IPS-15b (cell line): ENCODE results near the gene CAPNS2.

Experiments
- H3K27me3 ChIP-seq: one replicate; pipeline ENCODE4 v1.6.1; 2013; ENCODE audit warnings: low read length; ENCODE audit not compliant: control insufficient read depth, insufficient read depth
- H3K36me3 ChIP-seq: one replicate; pipeline ENCODE4 v1.6.1; 2013; ENCODE audit warnings: low read length; ENCODE audit not compliant: control insufficient read depth, insufficient read depth
- H3K4me1 ChIP-seq: one replicate; pipeline ENCODE4 v1.6.1; 2013; ENCODE audit warnings: mild to moderate bottlenecking, low read length; ENCODE audit not compliant: control insufficient read depth, insufficient read depth
- H3K4me3 ChIP-seq: one replicate; pipeline ENCODE4 v1.5.1; 2013; ENCODE audit warnings: low read depth, low read length
- H3K9ac ChIP-seq: one replicate; pipeline ENCODE4 v1.6.1; 2013; ENCODE audit warnings: low read depth, mild to moderate bottlenecking, low read length
- H3K9me3 ChIP-seq: one replicate; pipeline ENCODE4 v1.6.1; 2013; ENCODE audit warnings: mild to moderate bottlenecking, low read length; ENCODE audit not compliant: control insufficient read depth, insufficient read depth

Gene CAPNS2

DNA sequence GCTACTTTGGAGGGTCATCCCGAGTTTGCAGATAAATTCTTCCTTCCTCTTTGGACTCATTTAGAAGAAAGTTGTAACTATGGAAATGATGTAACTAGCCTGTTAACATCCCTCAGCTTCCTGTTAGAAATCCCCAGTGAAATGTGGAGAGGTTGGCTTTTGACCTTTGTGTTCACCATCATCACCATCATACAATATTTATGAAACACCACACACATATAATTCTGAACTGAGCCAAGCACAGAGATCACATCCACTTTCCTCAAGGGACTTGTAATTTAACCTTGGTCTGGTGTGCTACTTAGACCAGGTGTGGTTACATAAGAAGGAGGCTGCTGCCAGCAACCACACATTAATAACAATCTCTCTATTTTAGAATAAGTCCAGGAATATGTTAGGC, 2.5 kb downstream of the CAPNS2 start:
- H3K4me3 ChIP-seq: no peak overlapping the region
- no peaks in the 10 kb centered on the region for H3K9me3 ChIP-seq
- no peaks in the 10 kb centered on the region for H3K4me1 ChIP-seq
- H3K36me3 ChIP-seq: no peaks in the 10 kb centered on the region
- H3K9ac ChIP-seq: no peak overlapping the region
- H3K27me3 ChIP-seq: no peaks in the 10 kb centered on the region

- Histone ChIP-seq H3K9me3 (no peaks in the 10 kb centered on the region), H3K4me1 (no peaks in the 10 kb centered on the region), H3K4me3 (no peak overlapping the region), H3K27me3 (no peaks in the 10 kb centered on the region), H3K9ac (no peak overlapping the region), H3K36me3 (no peaks in the 10 kb centered on the region)
Observed at GRCh38 chr16:55570159-55570558, 3.7 kb downstream of the CAPNS2 start.

DNA sequence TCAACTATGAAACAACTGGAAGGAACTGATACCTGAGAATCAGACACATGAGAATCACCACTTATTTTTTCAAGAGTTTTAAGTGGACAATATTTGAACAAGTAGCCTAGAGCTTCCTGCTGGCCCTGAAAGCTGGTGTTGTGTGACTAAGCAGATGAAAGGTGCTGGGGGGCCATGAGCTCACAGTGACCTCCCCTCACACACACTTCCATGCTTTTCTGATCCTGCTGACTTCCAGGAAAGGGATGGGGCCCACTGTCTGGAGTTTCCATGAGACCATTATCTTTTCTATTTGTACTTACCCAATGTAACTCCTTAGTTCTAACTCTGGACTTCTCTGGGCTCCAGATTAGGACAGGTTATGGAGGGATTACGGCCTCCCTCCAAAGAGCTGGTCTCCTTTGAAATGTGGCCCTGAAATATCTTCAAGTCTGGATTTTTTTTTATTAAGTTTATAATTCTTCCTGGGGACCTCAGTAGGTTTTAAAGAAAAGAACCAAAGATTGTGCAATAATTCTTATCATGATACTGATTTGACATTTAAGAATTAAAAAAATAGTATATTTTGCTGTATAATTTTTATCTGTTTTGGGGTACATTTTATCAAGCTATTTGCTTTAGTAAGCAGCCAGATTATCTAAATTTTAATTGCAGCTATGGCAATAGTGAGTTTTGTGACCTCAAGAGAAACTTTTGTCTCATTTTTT, 4.9 kb downstream of the CAPNS2 start:
- no peak overlapping the region for H3K9ac ChIP-seq
- H3K36me3 ChIP-seq: no peaks in the 10 kb centered on the region
- H3K9me3 ChIP-seq: no peaks in the 10 kb centered on the region
- H3K4me3 ChIP-seq: no peak overlapping the region
- no peaks in the 10 kb centered on the region for H3K27me3 ChIP-seq
- H3K4me1 ChIP-seq: no peaks in the 10 kb centered on the region

GRCh38 chr16:55572439-55572838, 6.0 kb downstream of the CAPNS2 start:
- Histone ChIP-seq H3K9me3 (no peaks in the 10 kb centered on the region), H3K4me3 (no peak overlapping the region), H3K9ac (no peak overlapping the region), H3K36me3 (no peaks in the 10 kb centered on the region), H3K4me1 (no peaks in the 10 kb centered on the region), H3K27me3 (no peaks in the 10 kb centered on the region)

DNA sequence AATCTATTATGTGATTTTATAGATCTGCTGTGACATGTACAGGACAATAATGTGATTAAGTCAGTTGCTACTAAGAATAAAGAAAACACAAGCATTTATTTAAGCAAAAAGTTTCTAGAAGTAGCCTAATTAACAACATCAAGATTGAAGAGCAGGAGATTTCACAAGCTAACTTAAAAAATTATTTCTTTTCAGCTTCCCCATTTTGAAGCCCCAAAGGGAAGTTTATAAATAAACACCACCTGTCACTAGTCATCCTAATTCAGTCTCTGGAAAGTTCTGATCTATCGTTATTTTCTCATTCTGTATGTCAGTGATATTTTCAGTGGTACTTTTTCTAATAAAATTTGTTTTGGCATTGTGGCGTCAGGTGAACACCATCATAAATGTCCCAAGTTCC, 8.3 kb downstream of the CAPNS2 start:
- H3K9ac ChIP-seq: no peak overlapping the region

DNA sequence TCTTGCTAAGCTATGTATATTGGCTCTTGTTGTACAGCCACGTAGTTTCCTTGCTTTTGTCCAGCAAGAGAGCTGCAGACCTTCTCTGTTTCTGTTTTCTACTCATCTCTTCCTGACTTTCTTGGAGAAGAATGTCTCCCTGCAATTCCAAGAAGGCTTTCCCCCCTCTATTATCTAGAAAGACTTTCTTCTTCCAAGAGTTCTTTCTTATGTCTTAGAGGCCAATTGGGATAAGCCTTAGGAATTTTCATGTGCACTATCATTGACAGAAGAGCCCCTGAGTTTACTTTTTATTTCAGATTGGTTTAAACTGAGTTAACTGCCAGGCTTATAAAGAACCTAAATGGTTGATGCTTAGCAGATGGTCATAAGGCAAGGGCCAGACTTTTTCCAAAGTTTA, 9.0 kb downstream of the CAPNS2 start:
- Histone ChIP-seq H3K9ac (no peak overlapping the region), H3K36me3 (no peaks in the 10 kb centered on the region), H3K9me3 (no peaks in the 10 kb centered on the region), H3K4me3 (no peak overlapping the region), H3K27me3 (no peaks in the 10 kb centered on the region), H3K4me1 (no peaks in the 10 kb centered on the region)

More for the DNA sequence above, 8.3 kb downstream of the CAPNS2 start:
- no peaks in the 10 kb centered on the region for H3K4me1 ChIP-seq
- H3K9me3 ChIP-seq: no peaks in the 10 kb centered on the region
- H3K36me3 ChIP-seq: no peaks in the 10 kb centered on the region
- H3K4me3 ChIP-seq: no peak overlapping the region
- no peaks in the 10 kb centered on the region for H3K27me3 ChIP-seq

GRCh38 chr16:55576384-55576783, 9.9 kb downstream of the CAPNS2 start:
- Histone ChIP-seq H3K9ac (no peak overlapping the region), H3K4me1 (no peaks in the 10 kb centered on the region), H3K4me3 (no peak overlapping the region), H3K9me3 (no peaks in the 10 kb centered on the region), H3K36me3 (no peaks in the 10 kb centered on the region), H3K27me3 (no peaks in the 10 kb centered on the region)

DNA sequence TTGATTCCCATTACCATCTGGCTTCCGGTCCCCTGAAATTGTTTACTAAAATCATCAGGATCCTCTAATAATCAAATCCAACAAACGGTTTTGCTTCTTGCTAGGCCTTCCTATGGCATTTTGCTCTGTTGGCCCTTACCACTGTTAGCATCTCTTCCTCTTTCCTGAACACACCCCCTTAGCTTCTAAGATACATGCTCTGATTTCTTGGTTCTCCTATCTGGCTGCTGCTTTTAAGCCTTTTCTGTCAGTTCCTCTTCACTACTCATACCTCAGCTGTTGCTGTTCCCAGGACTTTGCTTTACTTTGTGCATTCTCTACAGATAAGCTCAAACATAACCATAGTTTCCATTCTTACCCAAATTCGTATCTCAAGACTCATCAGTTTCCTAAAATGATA, 11.4 kb downstream of the CAPNS2 start:
- Histone ChIP-seq H3K27me3 (no peaks in the 10 kb centered on the region), H3K36me3 (no peaks in the 10 kb centered on the region), H3K4me3 (no peak overlapping the region)

GRCh38 chr16:55585631-55586030, 19.1 kb downstream of the CAPNS2 start:
- no peak overlapping the region for H3K9ac ChIP-seq
- H3K36me3 ChIP-seq: no peaks in the 10 kb centered on the region
- H3K4me1 ChIP-seq: no peaks in the 10 kb centered on the region
- no peaks in the 10 kb centered on the region for H3K9me3 ChIP-seq
- no peak overlapping the region for H3K4me3 ChIP-seq
- no peaks in the 10 kb centered on the region for H3K27me3 ChIP-seq

More for the DNA sequence above, 11.4 kb downstream of the CAPNS2 start:
- H3K9me3 ChIP-seq: no peaks in the 10 kb centered on the region
- H3K4me1 ChIP-seq: no peaks in the 10 kb centered on the region
- no peak overlapping the region for H3K9ac ChIP-seq

DNA sequence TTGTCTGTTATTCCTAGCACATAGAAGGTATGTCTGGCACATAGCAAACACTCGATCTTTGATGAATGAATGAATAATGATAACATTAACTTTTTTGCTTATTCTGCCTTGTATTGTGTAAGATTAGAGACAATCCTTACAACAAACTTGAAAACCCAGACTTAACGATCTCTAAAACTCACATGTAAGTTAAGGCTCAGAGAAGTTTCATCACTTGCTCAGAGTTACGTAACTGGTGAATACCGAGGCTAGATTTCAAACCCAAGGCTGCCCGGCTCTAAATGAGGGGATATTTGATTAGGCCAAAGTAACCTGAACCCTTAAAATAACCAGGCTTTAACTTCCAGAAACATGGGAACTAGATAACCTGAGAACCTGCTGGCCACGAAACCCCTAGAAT, 22.3 kb downstream of the CAPNS2 start:
- Histone ChIP-seq H3K4me3 (no peak overlapping the region), H3K9ac (no peak overlapping the region), H3K27me3 (peaks cover 2% of the 10 kb centered on the region)

DNA sequence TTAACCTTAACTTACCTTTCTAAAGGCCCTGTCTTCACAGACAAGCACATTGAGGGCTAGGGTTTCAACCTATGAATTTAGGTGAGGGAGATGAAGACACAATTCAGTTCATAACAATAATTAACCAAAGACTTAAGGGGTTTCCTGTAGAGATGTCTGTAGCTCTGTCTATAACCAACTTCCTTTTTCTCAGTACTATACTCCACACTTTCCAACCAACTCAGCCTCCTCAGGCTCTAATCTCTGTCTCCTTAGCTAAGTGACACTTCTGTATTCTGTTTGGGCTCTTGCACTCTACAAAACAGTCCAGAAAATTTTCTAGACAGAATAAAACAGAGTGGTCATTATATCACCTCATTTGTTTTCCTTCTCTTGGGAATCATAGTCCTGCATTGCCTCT, 25.8 kb downstream of the CAPNS2 start:
- Histone ChIP-seq H3K4me3 (no peak overlapping the region), H3K27me3 (peaks cover 2% of the 10 kb centered on the region), H3K4me1 (no peaks in the 10 kb centered on the region), H3K36me3 (no peaks in the 10 kb centered on the region), H3K9ac (no peak overlapping the region), H3K9me3 (no peaks in the 10 kb centered on the region)

More for the DNA sequence above, 22.3 kb downstream of the CAPNS2 start:
- Histone ChIP-seq H3K4me1 (no peaks in the 10 kb centered on the region), H3K36me3 (no peaks in the 10 kb centered on the region), H3K9me3 (no peaks in the 10 kb centered on the region)

- Histone ChIP-seq H3K4me3 (no peak overlapping the region), H3K36me3 (no peaks in the 10 kb centered on the region), H3K9ac (no peak overlapping the region), H3K9me3 (no peaks in the 10 kb centered on the region), H3K4me1 (no peaks in the 10 kb centered on the region), H3K27me3 (no peaks in the 10 kb centered on the region)
Observed at GRCh38 chr16:55597928-55598327, 31.4 kb downstream of the CAPNS2 start.
